Measurements from ENCODE around the gene UMOD.
"Not testable (repeated sequence)": the region's sequence is repeated elsewhere in the genome, so short reads cannot be mapped to it uniquely, and the experiment has no call there.

The UMOD gene

DNA sequence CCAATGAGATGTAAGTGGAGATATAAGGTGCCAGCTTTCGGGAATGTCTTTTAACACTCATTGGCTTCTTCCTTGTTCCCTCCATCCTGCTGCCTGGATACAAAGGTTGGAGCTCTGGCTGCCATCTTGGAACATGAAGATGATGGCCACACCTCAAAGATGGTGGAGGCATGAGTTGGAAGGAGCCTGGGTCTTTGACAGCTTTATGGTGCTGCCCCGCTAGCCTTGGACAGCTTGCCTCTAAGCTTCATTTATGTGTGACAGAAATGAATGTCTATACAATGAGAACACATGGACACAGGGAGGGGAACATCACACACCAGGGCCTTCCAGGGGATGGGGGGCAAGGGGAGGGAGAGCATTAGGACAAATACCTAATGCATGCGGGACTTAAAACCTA, 38.8 kb downstream of the UMOD start:
- no peak for DNase-seq
- Histone ChIP-seq H3K4me1 (no peaks in the 10 kb centered on the region), H3K27me3 (no peaks in the 10 kb centered on the region), H3K4me3 (no peak overlapping the region), H3K27ac (no peak overlapping the region), H3K36me3 (no peaks in the 10 kb centered on the region), H3K9me3 (no peaks in the 10 kb centered on the region)
- TF ChIP-seq, protein P1, sequence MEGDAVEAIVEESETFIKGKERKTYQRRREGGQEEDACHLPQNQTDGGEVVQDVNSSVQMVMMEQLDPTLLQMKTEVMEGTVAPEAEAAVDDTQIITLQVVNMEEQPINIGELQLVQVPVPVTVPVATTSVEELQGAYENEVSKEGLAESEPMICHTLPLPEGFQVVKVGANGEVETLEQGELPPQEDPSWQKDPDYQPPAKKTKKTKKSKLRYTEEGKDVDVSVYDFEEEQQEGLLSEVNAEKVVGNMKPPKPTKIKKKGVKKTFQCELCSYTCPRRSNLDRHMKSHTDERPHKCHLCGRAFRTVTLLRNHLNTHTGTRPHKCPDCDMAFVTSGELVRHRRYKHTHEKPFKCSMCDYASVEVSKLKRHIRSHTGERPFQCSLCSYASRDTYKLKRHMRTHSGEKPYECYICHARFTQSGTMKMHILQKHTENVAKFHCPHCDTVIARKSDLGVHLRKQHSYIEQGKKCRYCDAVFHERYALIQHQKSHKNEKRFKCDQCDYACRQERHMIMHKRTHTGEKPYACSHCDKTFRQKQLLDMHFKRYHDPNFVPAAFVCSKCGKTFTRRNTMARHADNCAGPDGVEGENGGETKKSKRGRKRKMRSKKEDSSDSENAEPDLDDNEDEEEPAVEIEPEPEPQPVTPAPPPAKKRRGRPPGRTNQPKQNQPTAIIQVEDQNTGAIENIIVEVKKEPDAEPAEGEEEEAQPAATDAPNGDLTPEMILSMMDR (IDR thresholded peaks at IDR 0.05): no peak
- intact Hi-C loops (cut with DNase I; ENCODE audit: low total_unique reads): no loop called here

DNA sequence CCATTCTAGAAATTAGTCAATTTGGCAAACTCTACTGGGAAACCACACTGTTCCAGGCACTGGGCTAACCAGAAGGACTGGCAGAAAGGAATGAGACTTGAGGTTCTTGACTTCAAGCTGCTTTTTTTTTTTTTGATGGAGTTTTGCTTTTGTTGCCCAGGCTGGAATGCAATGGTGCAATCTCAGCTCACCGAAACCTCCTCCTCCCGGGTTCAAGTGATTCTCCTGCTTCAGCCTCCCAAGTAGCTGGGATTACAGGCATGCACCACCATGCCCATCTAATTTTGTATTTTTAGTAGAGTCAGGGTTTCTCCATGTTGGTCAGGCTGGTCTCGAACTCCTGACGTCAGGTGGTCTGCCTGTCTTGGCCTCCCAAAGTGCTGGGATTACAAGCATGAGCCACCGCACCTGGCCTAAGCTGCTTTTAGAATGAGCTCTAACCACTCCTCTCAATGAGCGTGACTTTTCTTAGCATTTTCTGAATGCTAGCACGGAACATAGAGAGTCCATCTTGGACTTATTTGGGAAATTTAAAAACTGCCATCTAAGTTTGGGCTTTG, 39.9 kb downstream of the UMOD start:
- H3K27me3 ChIP-seq; H3K36me3 ChIP-seq; H3K9me3 ChIP-seq; intact Hi-C loops (cut with DNase I; ENCODE audit: low total_unique reads); DNase-seq; H3K27ac ChIP-seq; H3K4me3 ChIP-seq; H3K4me1 ChIP-seq: not testable (repeated sequence)

DNA sequence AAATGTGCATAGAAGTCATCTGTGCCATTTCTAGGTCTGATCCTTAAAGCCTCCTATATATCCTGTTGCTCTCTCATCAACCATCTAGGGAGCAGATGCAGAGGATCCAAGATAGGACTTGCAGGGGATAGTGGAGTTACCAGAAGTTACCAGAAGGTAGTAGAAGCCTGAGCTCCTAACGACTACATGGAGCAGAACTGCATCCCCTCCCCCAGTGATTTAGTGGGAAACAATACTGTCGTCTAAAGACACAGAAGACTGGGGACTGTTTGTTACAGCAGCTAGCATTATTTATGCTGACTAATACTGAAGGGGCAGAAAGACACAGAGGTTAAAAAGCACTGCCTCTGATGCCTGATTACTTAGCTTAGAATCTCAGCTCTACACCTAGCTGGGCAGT, 41.0 kb downstream of the UMOD start:
- TF ChIP-seq, protein P1 (IDR thresholded peaks at IDR 0.05): no peak
- Histone ChIP-seq H3K36me3 (no peaks in the 10 kb centered on the region), H3K4me1 (no peaks in the 10 kb centered on the region), H3K4me3 (no peak overlapping the region), H3K9me3 (no peaks in the 10 kb centered on the region), H3K27me3 (no peaks in the 10 kb centered on the region), H3K27ac (no peak overlapping the region)
- DNase-seq: no peak
- intact Hi-C loops (cut with DNase I; ENCODE audit: low total_unique reads): no loop called here

DNA sequence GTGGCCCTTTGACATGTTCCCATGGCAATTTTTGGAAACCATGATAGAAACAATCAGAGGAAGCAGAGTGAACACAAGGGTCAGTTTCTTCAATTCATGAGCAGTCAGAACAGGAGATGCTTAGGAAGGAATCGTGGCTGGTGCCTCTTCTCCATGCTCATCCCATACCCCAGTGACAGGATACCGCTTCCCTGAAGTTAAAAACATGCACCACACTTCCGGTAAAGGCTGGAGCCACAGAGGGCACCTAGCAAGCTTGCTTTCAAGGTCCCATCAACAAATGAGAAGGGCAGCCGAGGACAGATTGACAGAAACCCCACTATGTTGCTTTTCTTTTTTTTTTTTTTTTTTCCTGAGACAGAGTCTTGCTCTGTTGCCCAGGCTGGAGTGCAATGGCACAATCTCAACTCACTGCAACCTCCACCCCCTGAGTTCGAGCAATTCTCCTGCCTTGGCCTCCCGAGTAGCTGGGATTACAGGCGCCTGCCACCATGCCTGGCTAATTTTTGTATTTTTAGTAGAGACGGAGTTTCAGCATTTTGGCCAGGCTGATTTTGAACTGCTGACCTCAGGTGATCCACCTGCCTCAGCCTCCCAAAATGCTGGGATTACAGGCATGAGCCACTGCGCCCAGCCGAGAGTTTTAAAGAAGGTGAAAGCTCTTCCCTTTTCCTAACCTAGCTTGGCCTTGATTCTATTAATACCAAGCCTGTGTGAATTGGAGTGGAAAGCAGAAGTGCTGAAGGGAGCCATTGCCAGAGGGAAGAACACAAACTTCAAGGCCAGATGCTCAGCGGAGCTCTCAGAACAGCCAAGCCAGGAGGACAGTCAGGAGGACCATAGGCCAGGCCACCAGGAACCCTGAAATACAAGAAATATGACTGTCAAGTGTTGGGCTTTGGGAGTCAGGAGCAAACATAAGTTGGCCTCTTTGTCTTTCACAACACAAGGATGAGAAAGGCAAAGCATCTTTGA, 41.8 kb downstream of the UMOD start:
- intact Hi-C loops (cut with DNase I; ENCODE audit: low total_unique reads): no loop called here
- Histone ChIP-seq H3K27ac (no peak overlapping the region), H3K36me3 (no peaks in the 10 kb centered on the region), H3K9me3 (no peaks in the 10 kb centered on the region), H3K4me3 (no peak overlapping the region), H3K4me1 (no peaks in the 10 kb centered on the region), H3K27me3 (no peaks in the 10 kb centered on the region)
- TF ChIP-seq, protein P1 (IDR thresholded peaks at IDR 0.05): no peak
- DNase-seq: no peak

DNA sequence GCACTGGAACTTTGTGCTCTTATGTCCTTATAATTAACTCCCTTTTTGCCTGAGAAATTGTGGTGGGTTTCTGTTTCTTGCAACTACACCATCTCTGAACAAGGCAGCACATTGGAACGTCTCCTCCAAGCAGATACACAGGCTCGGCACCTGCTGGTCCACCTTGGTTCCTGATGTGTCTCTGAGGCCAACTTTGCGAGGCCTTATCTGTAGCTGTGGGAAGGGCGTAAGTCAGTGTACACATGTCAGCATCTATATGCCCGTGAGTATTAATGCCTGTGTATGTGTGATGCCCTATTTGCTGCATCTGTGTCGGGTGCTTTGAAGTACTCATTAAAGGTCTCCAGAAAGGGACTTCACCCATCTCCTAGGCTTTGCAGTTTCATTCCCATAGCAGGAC, 42.7 kb downstream of the UMOD start:
- TF ChIP-seq, protein P1 (IDR thresholded peaks at IDR 0.05): no peak
- Histone ChIP-seq H3K36me3 (no peaks in the 10 kb centered on the region), H3K9me3 (no peaks in the 10 kb centered on the region), H3K4me3 (no peak overlapping the region), H3K27me3 (no peaks in the 10 kb centered on the region), H3K27ac (no peak overlapping the region), H3K4me1 (no peaks in the 10 kb centered on the region)
- no peak for DNase-seq
- intact Hi-C loops (cut with DNase I; ENCODE audit: low total_unique reads): no loop called here

Measured in tibial artery (tissue), 4 donors.